B cell (primary cell): ENCODE data around the gene PRMT5. TPM values are rescaled to one million over a fixed set of nuclear protein-coding genes. Genes with fewer than 3 reads are reported as not detected.

ENCODE experiments used
- ATAC-seq: fragments of 200-7000 bp; cut with Tn5 transposase; one replicate; pipeline ENCODE4 v1.10.0; 2021; ENCODE audit warnings: low read depth, mild to moderate bottlenecking, moderate number of reproducible peaks, moderate library complexity
- CTCF ChIA-PET: fragments of 350-600 bp; sonication (Branson Sonifier 250); formaldehyde crosslinking; loops from one replicate; lab custom pipeline; 2021; ENCODE audit warnings: antibody characterized with exemption, inconsistent platforms; lab: Charles Lee
- POLR2A ChIA-PET: fragments of 350-600 bp; sonication (Branson Sonifier 250); formaldehyde crosslinking; loops from one replicate; lab custom pipeline; 2021; ENCODE audit warnings: antibody characterized with exemption; lab: Charles Lee
- DNase-seq: peaks from one replicate; pipeline ENCODE4 v3.0.0; 2013
- H2AFZ ChIP-seq: 2 replicates; pipeline ENCODE4 v1.6.1; 2012; ENCODE audit warnings: mild to moderate bottlenecking, low read depth, low read length; ENCODE audit not compliant: insufficient read depth, poor library complexity, severe bottlenecking
- H3K27ac ChIP-seq, 2 donors: 1 replicate in 1 of 2; 2 replicates in 1 of 2; pipeline ENCODE4 v1.5.1; 2012 to 2013; ENCODE audit warnings: low read length in 2 of 2, mild to moderate bottlenecking in 2 of 2, moderate library complexity in 1 of 2
- H3K27me3 ChIP-seq, 4 experiments: fragments of 200-600 bp in 1 of 4; sonication (generic) in 1 of 4; replicated peaks in 1 of 4; 1 replicate in 2 of 4; 2 replicates in 2 of 4; pipeline versions ENCODE4 v1.6.1 to v1.7.0; 2013 to 2016; ENCODE audit warnings: low read length in 3 of 4, mild to moderate bottlenecking in 2 of 4, mixed read lengths in 1 of 4, moderate library complexity in 1 of 4; ENCODE audit not compliant: insufficient read depth in 4 of 4, control insufficient read depth in 3 of 4; ENCODE audit errors: control extremely low read depth in 1 of 4
- H3K36me3 ChIP-seq, 2 experiments: replicated peaks in 1 of 2; 1 replicate in 1 of 2; 2 replicates in 1 of 2; pipeline versions ENCODE4 v1.6.1 to v1.7.1; 2013; ENCODE audit warnings: low read length in 1 of 2; ENCODE audit not compliant: insufficient read depth in 2 of 2, control insufficient read depth in 1 of 2; ENCODE audit errors: control extremely low read depth in 1 of 2, extremely low read depth in 1 of 2
- H3K4me1 ChIP-seq, 2 donors: fragments of 200-600 bp in 1 of 2; sonication (generic) in 1 of 2; 1 replicate in 1 of 2; 2 replicates in 1 of 2; pipeline versions ENCODE4 v1.5.1 to v1.6.1; 2013 to 2017; ENCODE audit warnings: low read length in 2 of 2; ENCODE audit not compliant: control insufficient read depth in 2 of 2, insufficient read depth in 2 of 2
- H3K4me2 ChIP-seq: replicated peaks from 2 replicates; pipeline ENCODE3; 2012; ENCODE audit warnings: mild to moderate bottlenecking, low read depth, low read length; ENCODE audit not compliant: poor library complexity, severe bottlenecking
- H3K4me3 ChIP-seq, 5 experiments: fragments of 200-600 bp in 1 of 5; sonication (generic) in 1 of 5; 1 replicate in 3 of 5; 2 replicates in 2 of 5; pipeline versions ENCODE4 v1.5.1 to v1.7.0; 2011 to 2016; ENCODE audit warnings: low read length in 4 of 5, mild to moderate bottlenecking in 4 of 5, low read depth in 2 of 5, control low read depth in 1 of 5, moderate library complexity in 1 of 5; ENCODE audit not compliant: insufficient read depth in 1 of 5; ENCODE audit errors: control extremely low read depth in 1 of 5, extremely low read depth in 1 of 5
- H3K79me2 ChIP-seq: fragments of 200-600 bp; sonication (generic); one replicate; pipeline ENCODE4 v1.6.0; 2016; ENCODE audit warnings: low read length; ENCODE audit not compliant: control insufficient read depth, insufficient read depth
- H3K9ac ChIP-seq: fragments of 200-600 bp; sonication (generic); 2 replicates; pipeline ENCODE4 v1.6.1; 2017; ENCODE audit warnings: mild to moderate bottlenecking, low read length, moderate library complexity
- H3K9me3 ChIP-seq, 3 donors: one replicate each; pipeline versions ENCODE4 v1.6.1 to v1.7.1; 2013; ENCODE audit warnings: low read length in 2 of 3; ENCODE audit not compliant: control insufficient read depth in 2 of 3, insufficient read depth in 1 of 3; ENCODE audit errors: control extremely low read depth in 1 of 3
- H4K20me1 ChIP-seq: 2 replicates; pipeline ENCODE4 v1.6.0; 2012; ENCODE audit warnings: mild to moderate bottlenecking, low read length; ENCODE audit not compliant: insufficient read depth, control insufficient read depth, poor library complexity, severe bottlenecking
- H3K27ac Mint-ChIP-seq: one replicate; pipeline ENCODE4 v1.8.0; 2021; ENCODE audit warnings: mixed read lengths
- H3K27me3 Mint-ChIP-seq: one replicate; pipeline ENCODE4 v1.8.0; 2021; ENCODE audit warnings: mixed read lengths
- H3K4me1 Mint-ChIP-seq: one replicate; pipeline ENCODE4 v1.8.0; 2021; ENCODE audit warnings: mixed read lengths
- H3K4me3 Mint-ChIP-seq: one replicate; pipeline ENCODE4 v1.8.0; 2021; ENCODE audit warnings: mixed read lengths
- H3K9me3 Mint-ChIP-seq: one replicate; pipeline ENCODE4 v1.8.0; 2022; ENCODE audit warnings: mixed read lengths; ENCODE audit not compliant: insufficient read depth
- CTCF ChIP-seq: fragments of 200-600 bp; IDR thresholded peaks from one replicate; pipeline ENCODE4 v1.8.0; 2022; ENCODE audit warnings: antibody characterized with exemption, mild to moderate bottlenecking
- EZH2 ChIP-seq: IDR thresholded peaks from 2 replicates; pipeline ENCODE4 v1.6.1; 2012; ENCODE audit warnings: borderline replicate concordance, low read depth, mild to moderate bottlenecking, moderate library complexity, low read length; ENCODE audit not compliant: insufficient read depth, poor library complexity, severe bottlenecking
- WGBS: methylation state at CpG from one replicate; pipeline ENCODE4 v1.1.5; 2013; ENCODE audit warnings: missing lambda C conversion rate; ENCODE audit not compliant: insufficient coverage; 5-methylcytosine and 5-hydroxymethylcytosine counted together
- intact Hi-C: fragments of 100-400 bp; cut with micrococcal nuclease; formaldehyde crosslinking; loops from one replicate; pipeline ENCODE4 v1.10.0; 2022
- polyA plus RNA-seq: library from polyadenylated mRNA; depleted of rRNA; stranded (reverse); fragments of >200 nt; gene quantifications from 2 replicates; pipeline ENCODE4 v1.2.3, GENCODE V29; 2012
- total RNA-seq, 2 donors: library from RNA; stranded (reverse); fragments of 120-200 nt in 1 of 2; gene quantifications; 1 replicate in 1 of 2; 2 replicates in 1 of 2; pipeline versions ENCODE4 v1.2.3 to v1.2.4, GENCODE V29; 2013 to 2022

The PRMT5 gene
- total and polyA plus RNA-seq, 2 donors (not counting 1 experiment from before 2014, with no cell fraction given), result 38.8 to 50.4 TPM

DNA sequence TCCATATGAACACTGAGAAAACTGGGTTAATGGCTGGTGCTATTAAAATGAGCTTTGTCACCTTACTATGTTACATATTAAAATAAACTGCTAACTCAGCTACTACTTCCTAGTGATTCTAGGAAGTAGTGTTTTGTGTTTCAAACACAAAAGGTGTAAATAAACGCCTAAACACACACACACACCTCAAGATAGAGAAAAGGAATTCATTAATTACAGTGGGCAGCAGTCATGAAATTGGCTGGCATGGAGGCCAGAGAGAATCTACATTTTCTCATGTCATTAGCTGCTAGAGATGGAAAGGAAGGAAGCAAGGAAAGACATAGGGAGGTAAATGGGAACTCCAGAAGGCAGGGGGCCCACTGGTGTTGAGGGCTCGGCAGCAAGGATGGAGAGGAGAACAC is 787 bp upstream of the PRMT5 start:
- Mint-ChIP-seq H3K27ac (no peak overlapping the region), H3K27me3 (no peaks in the 10 kb centered on the region), H3K9me3 (no peaks in the 10 kb centered on the region), H3K4me1 (peaks cover 26% of the 10 kb centered on the region), H3K4me3 (no peak overlapping the region)
- Histone ChIP-seq H3K4me3 (peak overlapping the region; percentile 64 to 100 (median 96)), H4K20me1 (no peaks in the 10 kb centered on the region), H2AFZ (peak overlapping the region; percentile 66), H3K27me3 (no peaks in the 10 kb centered on the region), H3K27ac (peak overlapping the region; percentile 57 to 65), H3K4me2 (peak overlapping the region; percentile 90), H3K9me3 (no peaks in the 10 kb centered on the region), H3K4me1 (peaks cover 13 to 23% of the 10 kb centered on the region in 2 donors), H3K36me3 (peaks cover 0 to 7% of the 10 kb centered on the region in 2 experiments), H3K9ac (peak overlapping the region; percentile 96), H3K79me2 (peaks cover 3% of the 10 kb centered on the region)
- ChIA-PET POLR2A (interaction anchor here (0.6 to 2.3 kb wide), 10 partner anchors 9 to 155 kb away, joined by 3 to 22 read pairs (median 3); partner anchors contain the start of gene RBM23), CTCF (interaction anchor here (0.6 to 5.0 kb wide), 30 partner anchors 9 to 392 kb away, joined by 3 to 64 read pairs (median 4); partner anchors contain the start of genes AJUBA, DAD1, HAUS4 and LRP10)
- DNase-seq (no peak), ATAC-seq (no peak)
- TF ChIP-seq CTCF, result no peak
- no peak for TF ChIP-seq EZH2
- intact Hi-C loops, result loop anchor here (1.0 to 5.0 kb wide), 9 partner anchors 11 to 372 kb away; partner anchors contain the start of genes ACIN1, C14orf119, DAD1 and HAUS4
- 0% methylated on average over 1 of the region's 2 CpGs for WGBS
